GM18867 (cell line): Measurements from ENCODE around the gene FERMT3.

Source experiments
- ATAC-seq: cut with Tn5 transposase; IDR thresholded peaks from one replicate; pipeline ENCODE4 v1.9.1; 2021; ENCODE audit warnings: mild to moderate bottlenecking, moderate library complexity; ENCODE audit not compliant: unreplicated experiment

FERMT3 gene

DNA sequence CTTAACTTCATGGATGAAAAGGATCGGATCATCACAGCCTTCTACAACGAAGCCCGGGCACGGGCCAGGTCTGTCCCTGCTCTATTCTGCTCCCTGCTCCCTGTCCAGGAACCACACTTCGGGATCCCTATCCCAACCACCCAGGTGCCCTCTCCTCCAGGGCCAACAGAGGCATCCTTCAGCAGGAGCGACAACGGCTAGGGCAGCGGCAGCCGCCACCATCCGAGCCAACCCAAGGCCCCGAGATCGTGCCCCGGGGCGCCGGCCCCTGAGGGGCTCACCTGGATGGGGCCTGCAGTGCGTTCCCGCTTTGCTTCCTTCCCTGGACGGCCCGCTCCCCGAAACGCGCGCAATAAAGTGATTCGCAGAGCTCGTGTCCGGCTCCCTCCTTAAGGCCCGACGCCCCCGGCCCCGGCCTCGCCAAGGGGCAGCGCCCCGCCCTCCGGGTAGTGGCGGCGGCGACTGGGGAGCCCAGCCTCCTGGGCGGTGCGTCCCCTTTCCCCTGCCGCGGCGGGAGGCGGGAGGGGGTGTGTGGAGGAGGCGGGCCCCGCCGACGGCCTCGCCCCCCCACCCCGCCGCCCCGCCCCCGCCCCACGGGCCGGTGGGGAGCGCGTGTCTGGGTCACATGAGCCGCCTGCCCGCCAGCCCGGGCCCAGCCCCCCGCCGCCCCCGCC, 27.5 kb downstream of the FERMT3 start, which contains the start of gene VEGFB:
Gene VEGFB, plus strand, starts transcription at position 672 of the 674 bp plus-strand sequence. CDS start 250 bp downstream, outside the sequence.
- peak; percentile 34 for ATAC-seq

- peak; percentile 26 for ATAC-seq
Measured at GRCh38 chr11:64234647-64235379, 28.3 kb downstream of the FERMT3 start.

DNA sequence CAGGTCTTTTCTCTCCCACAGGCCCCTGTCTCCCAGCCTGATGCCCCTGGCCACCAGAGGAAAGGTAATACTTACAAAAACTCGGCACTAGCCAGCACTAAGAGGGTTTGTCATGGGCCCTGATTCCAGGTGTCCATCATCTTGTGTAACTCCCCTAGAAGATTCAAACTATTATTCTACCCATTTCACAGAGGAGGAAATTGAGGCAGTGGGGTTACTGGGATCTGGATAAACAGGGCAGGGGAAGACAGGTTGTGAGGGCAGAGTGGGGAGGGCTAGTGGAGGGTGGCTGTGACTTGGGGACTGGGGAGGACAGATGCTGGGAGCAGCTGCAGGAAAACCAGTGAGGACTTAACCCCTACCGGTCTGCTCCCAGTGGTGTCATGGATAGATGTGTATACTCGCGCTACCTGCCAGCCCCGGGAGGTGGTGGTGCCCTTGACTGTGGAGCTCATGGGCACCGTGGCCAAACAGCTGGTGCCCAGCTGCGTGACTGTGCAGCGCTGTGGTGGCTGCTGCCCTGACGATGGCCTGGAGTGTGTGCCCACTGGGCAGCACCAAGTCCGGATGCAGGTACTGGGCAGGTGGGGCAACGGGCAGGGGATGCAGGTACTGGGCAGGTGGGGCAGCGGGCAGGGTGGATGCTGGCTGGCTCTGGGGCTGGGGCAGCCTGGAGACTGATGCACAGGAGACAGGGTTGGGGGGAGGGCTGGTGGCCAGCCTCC, 29.1 kb downstream of the FERMT3 start:
- no peak for ATAC-seq

DNA sequence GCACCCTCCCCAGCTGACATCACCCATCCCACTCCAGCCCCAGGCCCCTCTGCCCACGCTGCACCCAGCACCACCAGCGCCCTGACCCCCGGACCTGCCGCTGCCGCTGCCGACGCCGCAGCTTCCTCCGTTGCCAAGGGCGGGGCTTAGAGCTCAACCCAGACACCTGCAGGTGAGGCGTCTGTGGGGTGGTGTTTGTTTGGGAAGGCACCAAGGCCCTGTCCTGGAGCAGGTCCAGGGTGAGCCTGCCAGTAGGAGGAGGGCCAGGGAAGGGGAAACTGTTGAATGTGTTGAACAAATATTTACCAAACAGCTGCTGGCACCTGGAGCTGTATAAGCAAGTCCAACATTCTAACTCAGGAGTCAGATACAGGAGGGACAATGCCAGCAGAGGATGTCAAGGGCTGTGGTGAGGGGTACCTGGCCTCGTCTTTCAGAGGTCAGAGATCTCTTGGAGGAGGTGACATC, 31.0 kb downstream of the FERMT3 start:
- ATAC-seq, result no peak

GRCh38 chr11:64238076-64238475, 31.6 kb downstream of the FERMT3 start:
- no peak for ATAC-seq

DNA sequence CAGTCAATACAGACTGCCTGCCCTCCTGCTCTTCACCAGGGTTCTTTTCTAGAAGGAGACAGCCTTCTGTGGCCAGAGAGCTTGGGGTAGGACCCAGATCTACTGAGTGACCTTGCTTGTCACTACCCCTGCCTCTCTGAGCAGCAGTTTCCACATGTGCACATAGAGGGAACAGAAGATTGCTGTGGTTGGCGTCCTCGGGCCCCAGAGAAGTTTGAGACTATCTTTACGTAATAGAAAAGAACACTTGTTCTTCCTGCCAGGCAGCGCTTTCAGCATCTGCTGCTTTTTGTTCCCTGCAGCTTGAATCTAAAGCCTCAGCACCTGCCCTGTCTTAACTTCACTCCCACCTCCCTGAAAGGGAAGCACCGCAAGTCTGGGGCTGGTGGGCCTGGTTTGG, 32.5 kb downstream of the FERMT3 start:
- ATAC-seq, result no peak

DNA sequence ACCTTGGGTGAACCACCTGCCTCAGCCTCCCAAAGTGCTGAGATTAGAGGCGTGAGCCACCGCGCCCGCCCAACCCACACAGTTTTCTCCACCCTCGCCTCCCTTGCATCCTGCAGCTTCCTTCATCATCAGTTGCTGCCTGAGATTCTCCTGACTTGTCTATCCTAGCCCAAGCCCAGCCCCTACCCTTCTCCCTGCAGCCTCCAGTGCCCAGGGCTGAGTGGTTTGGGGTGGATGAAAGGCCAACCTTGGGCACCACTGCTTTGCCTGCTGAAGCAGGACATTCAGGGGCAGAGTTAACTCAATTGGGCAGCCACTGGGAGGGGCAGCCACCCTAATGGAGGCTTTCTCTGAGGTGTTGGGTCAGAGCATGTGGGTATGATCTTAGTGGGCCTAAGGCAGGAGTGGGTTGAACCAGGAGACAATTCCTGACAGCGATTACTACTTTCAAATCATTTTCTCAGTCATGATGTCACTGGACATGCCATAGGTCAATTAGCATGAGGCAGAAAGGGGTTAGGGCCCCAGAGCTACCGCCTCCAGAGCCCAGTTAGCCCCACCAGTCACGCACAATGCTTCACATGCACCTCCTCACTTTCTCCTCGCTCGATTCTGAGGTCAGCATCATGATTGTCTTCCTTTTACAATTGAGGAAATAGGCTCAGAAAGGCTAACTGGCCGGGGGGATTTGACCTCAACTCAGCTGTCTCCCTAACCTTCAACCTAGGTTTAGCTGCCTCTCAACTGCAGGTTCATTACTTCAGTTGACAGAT, 33.3 kb downstream of the FERMT3 start:
- no peak for ATAC-seq

- peak; percentile 54 for ATAC-seq
Measured at GRCh38 chr11:64240435-64241240, 34.1 kb downstream of the FERMT3 start, which contains the start of gene FKBP2. Gene FKBP2 (plus strand): TSS chr11:64241095. CDS start chr11:64242388, 1,293 bp downstream.

DNA sequence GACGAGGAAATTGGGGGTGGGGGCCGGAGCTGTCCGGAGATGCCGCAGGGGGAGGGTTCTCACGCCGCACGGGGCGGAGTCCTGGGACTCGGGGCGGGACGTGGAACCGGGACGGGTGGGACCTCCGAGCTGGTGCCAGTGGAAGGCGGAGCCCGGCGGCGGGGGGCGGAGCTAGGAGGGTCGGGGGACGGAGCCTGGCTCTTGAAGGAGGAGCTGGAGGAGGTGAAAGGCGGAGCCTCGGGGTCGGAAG, 34.6 kb downstream of the FERMT3 start:
- peak; percentile 67 for ATAC-seq

- peak; percentile 61 for ATAC-seq
Measured at GRCh38 chr11:64241491-64242374, 35.2 kb downstream of the FERMT3 start.

DNA sequence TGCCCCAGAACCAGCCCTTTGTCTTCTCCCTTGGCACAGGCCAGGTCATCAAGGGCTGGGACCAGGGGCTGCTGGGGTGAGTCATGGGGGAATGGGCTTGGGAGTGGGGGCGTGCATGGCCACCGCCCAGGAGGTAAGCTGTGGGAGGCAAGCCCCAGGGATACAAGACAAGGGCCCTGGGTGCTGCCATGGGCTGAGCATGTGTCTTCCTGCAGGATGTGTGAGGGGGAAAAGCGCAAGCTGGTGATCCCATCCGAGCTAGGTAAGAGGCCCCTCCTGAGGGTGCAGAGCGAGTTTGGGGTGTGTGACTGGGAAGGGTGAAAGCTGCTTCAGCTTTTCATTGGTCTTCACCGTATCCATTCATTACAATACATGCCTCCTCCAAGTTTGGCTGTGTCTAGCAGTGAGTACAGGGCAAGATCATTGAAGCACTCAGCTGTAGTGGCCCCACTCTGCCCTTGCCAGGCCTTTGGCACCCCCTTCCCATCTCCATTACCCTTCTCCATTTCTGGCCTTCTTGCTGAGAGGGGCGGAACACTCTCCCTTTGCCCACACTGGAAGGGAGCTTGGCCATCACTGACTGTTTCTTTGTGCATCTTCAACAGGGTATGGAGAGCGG, 36.8 kb downstream of the FERMT3 start:
- no peak for ATAC-seq

DNA sequence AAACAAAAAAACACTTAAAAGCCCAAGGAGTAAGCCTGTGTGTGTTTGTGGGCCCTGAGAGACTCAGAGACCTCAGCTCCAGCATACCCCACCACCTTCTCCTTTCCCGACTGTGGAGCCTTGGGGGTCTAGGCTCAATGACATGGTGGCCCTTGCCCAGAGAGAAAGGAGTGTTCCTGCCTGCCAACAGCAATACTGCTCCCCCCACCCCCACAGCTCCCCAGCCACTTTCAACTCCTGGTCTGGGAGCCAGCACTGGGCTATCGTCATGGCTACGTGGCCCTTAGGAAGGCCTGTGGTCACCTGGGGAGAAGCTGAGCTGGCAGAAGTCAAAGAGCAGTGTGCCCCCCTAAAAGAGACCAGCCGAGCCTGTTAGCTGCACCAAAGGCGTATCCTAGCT, 37.6 kb downstream of the FERMT3 start:
- ATAC-seq, result no peak

DNA sequence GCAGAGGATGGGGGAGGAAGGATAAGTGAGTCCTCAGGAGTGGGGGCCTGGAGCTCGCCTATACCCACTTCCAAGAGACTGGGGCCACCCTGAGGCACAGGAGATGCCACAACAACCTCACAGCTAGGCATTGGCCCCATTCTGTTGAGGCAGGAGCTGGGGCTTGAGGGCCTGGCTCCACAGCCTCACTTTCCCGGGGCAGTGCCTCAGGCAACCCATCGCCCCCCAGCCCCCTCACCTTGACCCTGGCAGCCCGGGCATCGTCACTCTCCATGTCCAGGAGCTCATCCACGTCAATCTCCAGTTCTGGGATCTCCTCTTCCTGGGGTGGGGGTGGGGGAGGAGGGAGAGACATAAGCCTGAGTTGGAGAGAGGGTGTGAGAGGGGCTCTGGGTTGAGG, 38.4 kb downstream of the FERMT3 start:
- ATAC-seq, result no peak

GRCh38 chr11:64245401-64245796, 38.9 kb downstream of the FERMT3 start:
- ATAC-seq, result no peak

- ATAC-seq, result no peak
Measured at GRCh38 chr11:64245797-64246620, 39.5 kb downstream of the FERMT3 start.

DNA sequence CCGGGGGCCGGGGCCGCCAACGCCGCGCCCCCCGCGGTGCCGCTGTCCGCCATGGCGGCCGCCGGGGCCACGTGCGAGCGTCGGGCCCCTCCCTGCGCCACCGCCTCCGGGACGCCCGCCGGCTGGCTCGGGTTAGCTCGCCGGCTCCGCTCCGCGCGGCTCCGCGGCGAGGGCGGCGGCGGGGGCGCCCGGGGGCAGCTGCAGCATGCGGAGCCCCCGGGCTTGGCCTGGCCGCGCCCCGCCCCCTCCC, 40.0 kb downstream of the FERMT3 start:
- ATAC-seq, result peak; percentile 11

DNA sequence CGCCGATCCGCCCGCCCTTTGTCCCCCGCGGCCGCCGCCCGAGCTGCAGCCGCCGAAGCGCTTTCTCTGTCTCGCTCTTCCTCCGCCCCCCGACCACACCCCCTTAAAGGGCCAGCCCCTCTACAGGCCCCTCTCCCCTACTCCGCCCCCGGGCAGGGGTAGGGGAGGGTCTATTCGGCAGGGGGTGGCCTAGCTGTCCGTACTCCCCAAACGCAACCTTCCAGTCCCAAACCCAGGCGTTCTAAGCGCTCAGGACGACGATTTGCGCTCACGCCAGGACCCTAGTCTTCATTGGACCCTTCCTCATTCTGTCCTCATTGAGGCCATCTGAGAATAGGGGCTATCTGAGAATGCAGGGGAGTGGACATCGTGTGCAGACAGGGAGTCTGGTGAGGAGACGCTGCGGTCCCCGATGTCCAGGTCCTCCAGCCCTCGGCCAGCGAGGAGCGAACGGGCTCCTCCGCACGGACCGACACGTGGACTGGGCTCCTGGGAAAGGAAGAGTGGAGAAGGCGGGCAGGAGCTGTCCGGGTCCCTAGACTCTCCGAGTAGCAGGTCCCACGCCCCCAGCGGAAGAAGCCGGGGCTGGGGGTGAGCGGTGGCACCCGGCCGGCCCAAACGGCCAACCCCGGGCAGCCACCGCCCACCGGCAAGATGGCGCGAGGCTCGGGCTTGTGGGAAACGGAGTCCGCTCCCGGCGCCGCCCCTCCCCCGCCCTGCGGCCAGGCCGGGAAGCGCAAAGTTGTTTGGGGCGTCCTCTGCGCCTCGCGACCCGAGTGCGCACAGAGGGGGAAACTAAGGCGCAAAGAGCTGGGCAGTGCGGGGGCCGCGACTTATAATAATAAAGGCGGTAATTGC, 40.6 kb downstream of the FERMT3 start, which contains the start of gene PPP1R14B:
Gene PPP1R14B, minus strand, starts transcription at position 73 of the 858 bp plus-strand sequence. CDS start 270 bp downstream, outside the sequence.
- ATAC-seq, result peak; percentile 38
